ENCODE results near the gene TRPM3.

The TRPM3 gene

DNA sequence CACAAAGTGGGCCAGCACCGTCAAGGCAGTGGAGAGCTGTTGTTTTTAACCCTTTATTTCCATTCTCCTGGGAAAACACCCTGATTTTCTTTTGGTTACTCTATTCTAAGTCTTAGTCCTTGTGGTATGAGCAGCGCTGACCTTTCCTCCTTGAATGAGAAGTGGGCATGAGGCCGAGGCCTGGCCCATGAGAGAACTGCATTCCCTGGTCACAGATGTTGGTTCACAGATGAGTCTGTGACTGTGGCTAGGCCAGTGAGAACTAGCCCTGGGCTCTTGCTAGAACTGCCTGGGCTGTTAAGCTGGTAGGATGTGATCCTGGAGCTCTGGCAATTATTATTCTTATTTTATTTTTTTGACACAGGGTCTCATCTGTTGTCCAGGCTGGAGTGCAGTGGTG lies 635.3 kb downstream of the TRPM3 start:
- H3K27ac ChIP-seq (ENCODE audit: extremely low read depth, low read depth, low read length), result no peak overlapping the region
- H3K4me1 ChIP-seq (ENCODE audit: control insufficient read depth, insufficient read depth, low read length), result no peaks in the 10 kb centered on the region
- TF ChIP-seq ZNF10 (tag by site-specific recombination; IDR thresholded peaks at IDR 0.05) (no peak), KLF8 (tag by site-specific recombination; IDR thresholded peaks at IDR 0.05) (no peak), ZSCAN30 (tag by site-specific recombination; IDR thresholded peaks at IDR 0.05) (no peak)
- H3K9me3 ChIP-seq (ENCODE audit: control insufficient read depth, insufficient read depth, low read depth, low read length), result no peaks in the 10 kb centered on the region
- POLR2A ChIA-PET, result interaction anchor here (1.1 kb wide), 1 partner anchor 65 kb away, joined by 3 read pairs; no protein-coding TSS in a partner anchor
- CTCF ChIA-PET, result interaction anchor here (0.6 to 3.6 kb wide), 7 partner anchors 9 to 161 kb away, joined by 3 to 24 read pairs (median 3); no protein-coding TSS in a partner anchor
- H3K4me3 ChIP-seq (ENCODE audit: low read depth, low read length), result no peak overlapping the region
- H3K36me3 ChIP-seq (ENCODE audit: control insufficient read depth in 2 of 2, insufficient read depth in 1 of 2, low read length in 2 of 2), result no peaks in the 10 kb centered on the region

GRCh38 chr9:70485273-70485858 lies 636.1 kb downstream of the TRPM3 start:
- H3K4me3 ChIP-seq (ENCODE audit: low read depth, low read length), result no peak overlapping the region
- CTCF ChIA-PET, result interaction anchor here (0.6 to 3.6 kb wide), 25 partner anchors 9 to 1234 kb away, joined by 3 to 24 read pairs (median 5); no protein-coding TSS in a partner anchor
- H3K27ac ChIP-seq (ENCODE audit: extremely low read depth, low read depth, low read length), result no peak overlapping the region
- no peaks in the 10 kb centered on the region for H3K4me1 ChIP-seq (ENCODE audit: control insufficient read depth, insufficient read depth, low read length)
- TF ChIP-seq ZNF350 (tag by site-specific recombination; IDR thresholded peaks at IDR 0.05) (no peak), ZXDB (tag by site-specific recombination; IDR thresholded peaks at IDR 0.05) (no peak), ZNF248 (tag by site-specific recombination; IDR thresholded peaks at IDR 0.05) (no peak), ZNF366 (tag by site-specific recombination; conservative IDR thresholded peaks at IDR 0.05) (no peak), YY1 (tag by site-specific recombination; IDR thresholded peaks at IDR 0.05) (no peak), ZNF830 (tag by site-specific recombination; IDR thresholded peaks at IDR 0.05; ENCODE audit: low read depth) (no peak), ATF2 (tag by site-specific recombination; IDR thresholded peaks at IDR 0.05; ENCODE audit: low read depth) (no peak), ZNF416 (tag by site-specific recombination; IDR thresholded peaks at IDR 0.05) (no peak), ZNF311 (tag by site-specific recombination; IDR thresholded peaks at IDR 0.05; ENCODE audit: borderline replicate concordance) (no peak)
- TF ChIP-seq, protein P1, sequence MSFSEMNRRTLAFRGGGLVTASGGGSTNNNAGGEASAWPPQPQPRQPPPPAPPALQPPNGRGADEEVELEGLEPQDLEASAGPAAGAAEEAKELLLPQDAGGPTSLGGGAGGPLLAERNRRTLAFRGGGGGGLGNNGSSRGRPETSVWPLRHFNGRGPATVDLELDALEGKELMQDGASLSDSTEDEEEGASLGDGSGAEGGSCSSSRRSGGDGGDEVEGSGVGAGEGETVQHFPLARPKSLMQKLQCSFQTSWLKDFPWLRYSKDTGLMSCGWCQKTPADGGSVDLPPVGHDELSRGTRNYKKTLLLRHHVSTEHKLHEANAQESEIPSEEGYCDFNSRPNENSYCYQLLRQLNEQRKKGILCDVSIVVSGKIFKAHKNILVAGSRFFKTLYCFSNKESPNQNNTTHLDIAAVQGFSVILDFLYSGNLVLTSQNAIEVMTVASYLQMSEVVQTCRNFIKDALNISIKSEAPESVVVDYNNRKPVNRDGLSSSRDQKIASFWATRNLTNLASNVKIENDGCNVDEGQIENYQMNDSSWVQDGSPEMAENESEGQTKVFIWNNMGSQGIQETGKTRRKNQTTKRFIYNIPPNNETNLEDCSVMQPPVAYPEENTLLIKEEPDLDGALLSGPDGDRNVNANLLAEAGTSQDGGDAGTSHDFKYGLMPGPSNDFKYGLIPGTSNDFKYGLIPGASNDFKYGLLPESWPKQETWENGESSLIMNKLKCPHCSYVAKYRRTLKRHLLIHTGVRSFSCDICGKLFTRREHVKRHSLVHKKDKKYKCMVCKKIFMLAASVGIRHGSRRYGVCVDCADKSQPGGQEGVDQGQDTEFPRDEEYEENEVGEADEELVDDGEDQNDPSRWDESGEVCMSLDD (tag by site-specific recombination; IDR thresholded peaks at IDR 0.05), result no peak
- no peaks in the 10 kb centered on the region for H3K9me3 ChIP-seq (ENCODE audit: control insufficient read depth, insufficient read depth, low read depth, low read length)
- POLR2A ChIA-PET, result interaction anchor here (0.8 to 2.2 kb wide), 3 partner anchors 66 to 117 kb away, joined by 3 to 20 read pairs (median 4); partner anchors contain the start of gene KLF9
- no peaks in the 10 kb centered on the region for H3K36me3 ChIP-seq (ENCODE audit: control insufficient read depth in 2 of 2, insufficient read depth in 1 of 2, low read length in 2 of 2)

DNA sequence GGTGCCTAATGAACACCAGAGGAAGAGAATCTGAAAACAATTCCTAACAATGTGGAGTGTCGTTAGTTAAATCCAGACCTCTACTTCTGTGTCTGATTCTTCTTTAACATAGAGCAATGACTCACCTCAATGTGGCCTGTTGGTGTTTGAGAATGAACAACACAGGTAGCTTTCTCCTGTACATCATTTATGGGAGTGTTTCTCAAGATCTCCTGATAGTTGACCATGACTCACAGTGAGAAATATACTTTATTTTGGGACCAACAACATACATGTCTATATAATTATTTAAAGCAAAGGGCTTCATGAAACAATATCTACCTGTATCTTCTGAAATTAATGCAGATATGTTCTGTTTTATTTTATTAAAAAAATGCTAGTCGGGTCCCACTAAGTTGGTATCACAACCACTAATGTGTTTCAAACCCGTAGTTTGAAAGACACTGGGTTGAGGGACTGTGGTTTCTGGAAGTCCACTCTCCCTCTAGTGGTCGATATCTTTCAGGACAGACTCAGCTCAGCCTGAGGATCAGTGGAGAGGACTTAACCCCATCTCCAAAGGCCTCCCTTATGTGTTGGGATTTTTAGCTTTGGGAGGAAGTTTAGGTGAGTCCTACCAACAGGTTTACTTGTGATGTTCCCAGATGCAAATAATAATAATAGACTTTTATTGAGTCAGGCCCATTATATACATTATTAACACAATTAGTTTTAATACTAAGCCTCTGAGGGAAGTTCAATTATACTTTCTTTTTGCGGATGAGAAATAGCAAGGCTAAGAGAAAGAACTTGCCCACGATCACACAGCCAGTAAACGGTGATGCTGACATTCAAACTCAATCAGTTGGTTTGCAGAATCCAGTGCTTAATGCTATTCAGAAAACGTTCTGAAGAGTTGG lies 636.9 kb downstream of the TRPM3 start:
- peak; percentile 30 for TF ChIP-seq ZNF654 (tag by site-specific recombination; IDR thresholded peaks at IDR 0.05; ENCODE audit: low read depth)
- no peak for TF ChIP-seq ZNF221 (tag by site-specific recombination; IDR thresholded peaks at IDR 0.05; ENCODE audit: borderline replicate concordance)
- ChIA-PET POLR2A (interaction anchor here (0.8 to 2.2 kb wide), 3 partner anchors 65 to 118 kb away, joined by 3 to 20 read pairs (median 4); partner anchors contain the start of gene KLF9), CTCF (interaction anchor here (0.5 to 3.6 kb wide), 31 partner anchors 10 to 1235 kb away, joined by 3 to 24 read pairs (median 5); no protein-coding TSS in a partner anchor)
- Histone ChIP-seq H3K9me3 (ENCODE audit: control insufficient read depth, insufficient read depth, low read depth, low read length) (no peaks in the 10 kb centered on the region), H3K36me3 (ENCODE audit: control insufficient read depth in 2 of 2, insufficient read depth in 1 of 2, low read length in 2 of 2) (no peaks in the 10 kb centered on the region), H3K4me3 (ENCODE audit: low read depth, low read length) (no peak overlapping the region), H3K4me1 (ENCODE audit: control insufficient read depth, insufficient read depth, low read length) (no peaks in the 10 kb centered on the region), H3K27ac (ENCODE audit: extremely low read depth, low read depth, low read length) (no peak overlapping the region)
